Peyer's patch (tissue), 4 donors: ENCODE measurements around the gene PPFIA1.

Experiments used
- POLR2A ChIP-seq, 2 donors: fragments of 450-650 bp; IDR thresholded peaks; one replicate each; pipeline ENCODE4 v1.5.1; 2017; ENCODE audit warnings: antibody characterized with exemption in 2 of 2, mild to moderate bottlenecking in 2 of 2, moderate library complexity in 2 of 2
- TF ChIP-seq, protein P1 (sequence below), 6 experiments: fragments of 450-650 bp in 4 of 6; fragments of 200-600 bp in 2 of 6; sonication (generic) in 1 of 6; IDR thresholded peaks; one replicate each; pipeline ENCODE4 v1.5.1; 2017 to 2019; ENCODE audit warnings: antibody characterized with exemption in 6 of 6, mild to moderate bottlenecking in 3 of 6, moderate library complexity in 1 of 6

DNA sequence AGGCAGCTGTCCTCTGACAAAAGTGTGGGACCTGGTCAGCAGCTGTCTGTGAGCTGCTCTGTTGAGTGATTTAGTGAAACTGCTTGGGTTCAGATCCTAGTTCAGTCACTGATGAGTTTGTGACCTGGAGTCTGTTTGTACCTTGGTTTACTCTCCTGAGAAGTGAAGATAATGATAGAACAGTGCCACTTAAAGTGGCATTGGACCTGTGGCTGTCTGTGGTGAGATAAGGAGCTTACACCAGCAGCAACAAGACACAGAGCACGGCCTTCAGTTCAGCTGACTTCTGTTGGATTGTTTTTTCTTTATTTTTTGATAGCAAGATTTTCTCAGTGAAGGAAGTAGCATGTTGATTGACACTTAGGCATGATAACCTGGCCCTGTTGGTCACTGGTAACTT lies 81.6 kb downstream of the PPFIA1 start:
- TF ChIP-seq, protein P1, sequence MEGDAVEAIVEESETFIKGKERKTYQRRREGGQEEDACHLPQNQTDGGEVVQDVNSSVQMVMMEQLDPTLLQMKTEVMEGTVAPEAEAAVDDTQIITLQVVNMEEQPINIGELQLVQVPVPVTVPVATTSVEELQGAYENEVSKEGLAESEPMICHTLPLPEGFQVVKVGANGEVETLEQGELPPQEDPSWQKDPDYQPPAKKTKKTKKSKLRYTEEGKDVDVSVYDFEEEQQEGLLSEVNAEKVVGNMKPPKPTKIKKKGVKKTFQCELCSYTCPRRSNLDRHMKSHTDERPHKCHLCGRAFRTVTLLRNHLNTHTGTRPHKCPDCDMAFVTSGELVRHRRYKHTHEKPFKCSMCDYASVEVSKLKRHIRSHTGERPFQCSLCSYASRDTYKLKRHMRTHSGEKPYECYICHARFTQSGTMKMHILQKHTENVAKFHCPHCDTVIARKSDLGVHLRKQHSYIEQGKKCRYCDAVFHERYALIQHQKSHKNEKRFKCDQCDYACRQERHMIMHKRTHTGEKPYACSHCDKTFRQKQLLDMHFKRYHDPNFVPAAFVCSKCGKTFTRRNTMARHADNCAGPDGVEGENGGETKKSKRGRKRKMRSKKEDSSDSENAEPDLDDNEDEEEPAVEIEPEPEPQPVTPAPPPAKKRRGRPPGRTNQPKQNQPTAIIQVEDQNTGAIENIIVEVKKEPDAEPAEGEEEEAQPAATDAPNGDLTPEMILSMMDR (IDR thresholded peaks at IDR 0.05), result no peak
- no peak for TF ChIP-seq POLR2A (IDR thresholded peaks at IDR 0.05)
